IMR-90 (cell line): ENCODE results near the gene CTNND2.

Experiments used
- CEBPB ChIP-seq: IDR thresholded peaks from 2 replicates; pipeline ENCODE4 v1.6.1; 2012; ENCODE audit warnings: low read depth, low read length, improper control_type of control experiment
- MAFK ChIP-seq: IDR thresholded peaks from 2 replicates; pipeline ENCODE4 v1.6.1; 2012; ENCODE audit warnings: low read depth, low read length, improper control_type of control experiment
- MXI1 ChIP-seq: IDR thresholded peaks from 2 replicates; pipeline ENCODE4 v1.6.1; 2012; ENCODE audit warnings: low read depth, mild to moderate bottlenecking, low read length, moderate library complexity, borderline replicate concordance
- POLR2A ChIP-seq: IDR thresholded peaks from 2 replicates; pipeline ENCODE4 v1.6.1; 2012; ENCODE audit warnings: mild to moderate bottlenecking, low read depth, low read length
- RAD21 ChIP-seq: IDR thresholded peaks from 2 replicates; pipeline ENCODE4 v1.6.1; 2012; ENCODE audit warnings: low read length, improper control_type of control experiment
- RCOR1 ChIP-seq: IDR thresholded peaks from 2 replicates; pipeline ENCODE4 v1.6.1; 2012; ENCODE audit warnings: mild to moderate bottlenecking, low read length, improper control_type of control experiment; ENCODE audit not compliant: insufficient replicate concordance
- SMC3 ChIP-seq: fragments of 150-350 bp; IDR thresholded peaks from 2 replicates; pipeline ENCODE4 v1.6.1; 2016; ENCODE audit warnings: low read depth, mild to moderate bottlenecking, antibody characterized with exemption, low read length, moderate library complexity
- TF ChIP-seq, protein P1 (sequence below): conservative IDR thresholded peaks from 2 replicates; pipeline ENCODE4 v1.5.1; 2012; ENCODE audit warnings: mild to moderate bottlenecking, low read depth, low read length, improper control_type of control experiment
- TF ChIP-seq, protein P2 (sequence below): fragments of 150-350 bp; IDR thresholded peaks from 2 replicates; pipeline ENCODE4 v1.6.1; 2017; ENCODE audit warnings: mild to moderate bottlenecking, antibody characterized with exemption, low read length, low read depth

- TF ChIP-seq CEBPB, result no peak
- TF ChIP-seq POLR2A, result no peak
- TF ChIP-seq, protein P1, sequence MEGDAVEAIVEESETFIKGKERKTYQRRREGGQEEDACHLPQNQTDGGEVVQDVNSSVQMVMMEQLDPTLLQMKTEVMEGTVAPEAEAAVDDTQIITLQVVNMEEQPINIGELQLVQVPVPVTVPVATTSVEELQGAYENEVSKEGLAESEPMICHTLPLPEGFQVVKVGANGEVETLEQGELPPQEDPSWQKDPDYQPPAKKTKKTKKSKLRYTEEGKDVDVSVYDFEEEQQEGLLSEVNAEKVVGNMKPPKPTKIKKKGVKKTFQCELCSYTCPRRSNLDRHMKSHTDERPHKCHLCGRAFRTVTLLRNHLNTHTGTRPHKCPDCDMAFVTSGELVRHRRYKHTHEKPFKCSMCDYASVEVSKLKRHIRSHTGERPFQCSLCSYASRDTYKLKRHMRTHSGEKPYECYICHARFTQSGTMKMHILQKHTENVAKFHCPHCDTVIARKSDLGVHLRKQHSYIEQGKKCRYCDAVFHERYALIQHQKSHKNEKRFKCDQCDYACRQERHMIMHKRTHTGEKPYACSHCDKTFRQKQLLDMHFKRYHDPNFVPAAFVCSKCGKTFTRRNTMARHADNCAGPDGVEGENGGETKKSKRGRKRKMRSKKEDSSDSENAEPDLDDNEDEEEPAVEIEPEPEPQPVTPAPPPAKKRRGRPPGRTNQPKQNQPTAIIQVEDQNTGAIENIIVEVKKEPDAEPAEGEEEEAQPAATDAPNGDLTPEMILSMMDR, result no peak
- no peak for TF ChIP-seq MAFK
- no peak for TF ChIP-seq RAD21
- no peak for TF ChIP-seq MXI1
- TF ChIP-seq SMC3, result no peak
- TF ChIP-seq, protein P2, sequence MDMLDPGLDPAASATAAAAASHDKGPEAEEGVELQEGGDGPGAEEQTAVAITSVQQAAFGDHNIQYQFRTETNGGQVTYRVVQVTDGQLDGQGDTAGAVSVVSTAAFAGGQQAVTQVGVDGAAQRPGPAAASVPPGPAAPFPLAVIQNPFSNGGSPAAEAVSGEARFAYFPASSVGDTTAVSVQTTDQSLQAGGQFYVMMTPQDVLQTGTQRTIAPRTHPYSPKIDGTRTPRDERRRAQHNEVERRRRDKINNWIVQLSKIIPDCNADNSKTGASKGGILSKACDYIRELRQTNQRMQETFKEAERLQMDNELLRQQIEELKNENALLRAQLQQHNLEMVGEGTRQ, result no peak
- TF ChIP-seq RCOR1, result no peak
Measured at GRCh38 chr5:11052871-11053270, 851.4 kb downstream of the CTNND2 start.
